Measurements from ENCODE around the gene IER3.

IER3 gene

DNA sequence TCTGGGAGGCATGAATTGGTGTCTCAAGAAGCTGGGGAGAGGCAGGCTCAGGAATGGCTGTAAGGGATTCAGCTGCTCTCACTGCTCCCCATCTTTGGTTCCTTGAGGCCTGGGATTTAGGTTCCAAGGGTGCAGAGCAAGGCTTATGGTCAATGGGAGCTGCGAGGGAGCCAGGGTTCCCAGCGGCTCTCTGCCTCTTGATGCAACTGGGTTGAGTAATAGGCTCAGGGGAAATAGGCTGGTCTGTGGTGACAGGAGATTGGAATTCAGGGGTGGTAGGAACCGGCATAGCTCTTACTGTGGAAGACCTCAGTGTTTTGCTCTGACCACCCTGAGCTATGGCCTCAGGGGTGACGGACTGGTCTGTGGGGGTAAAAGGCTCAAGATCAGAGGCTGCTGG, 40.5 kb downstream of the IER3 start:
- DNase-seq (ENCODE audit: low spot score), result no peak

DNA sequence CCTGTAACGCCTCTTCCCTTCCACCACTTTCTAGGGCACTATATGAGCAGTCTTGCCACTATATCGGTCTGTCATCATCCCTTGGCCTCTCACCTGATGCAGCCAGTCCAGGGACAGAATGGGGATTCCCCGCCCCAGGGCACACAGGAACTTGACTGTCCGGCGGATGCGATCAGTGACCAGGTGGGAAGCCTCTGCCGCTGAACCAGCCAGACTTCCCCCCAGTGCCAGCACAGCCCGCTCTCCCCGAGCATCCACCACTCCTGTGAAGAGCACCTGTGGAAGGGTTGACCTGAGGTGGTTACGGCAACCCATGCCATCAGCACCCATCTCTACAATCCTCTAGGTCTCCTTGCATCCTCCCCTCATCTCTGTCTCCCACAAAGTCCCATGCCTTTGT, 41.3 kb downstream of the IER3 start:
- no peak for DNase-seq (ENCODE audit: low spot score)

DNA sequence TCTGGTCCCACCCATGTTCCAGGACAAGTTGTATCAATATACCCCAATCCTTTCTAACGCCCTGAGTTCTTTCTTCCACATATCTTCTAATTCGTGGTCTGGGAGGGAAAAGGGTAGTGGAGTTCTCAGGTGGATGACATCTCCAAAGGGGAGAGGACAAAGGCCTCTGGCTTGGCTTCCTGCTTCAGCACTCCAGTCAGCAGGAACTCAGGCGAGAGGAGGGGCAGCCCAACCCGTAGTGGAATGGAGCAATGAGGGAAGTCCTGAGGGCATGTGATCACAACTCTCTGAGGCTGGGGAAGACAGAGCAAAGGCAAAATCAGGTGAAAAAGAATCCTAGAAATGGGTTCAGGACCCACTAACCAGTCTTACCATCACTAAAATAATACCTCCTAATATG, 44.0 kb downstream of the IER3 start:
- no peak for DNase-seq (ENCODE audit: low spot score)

DNA sequence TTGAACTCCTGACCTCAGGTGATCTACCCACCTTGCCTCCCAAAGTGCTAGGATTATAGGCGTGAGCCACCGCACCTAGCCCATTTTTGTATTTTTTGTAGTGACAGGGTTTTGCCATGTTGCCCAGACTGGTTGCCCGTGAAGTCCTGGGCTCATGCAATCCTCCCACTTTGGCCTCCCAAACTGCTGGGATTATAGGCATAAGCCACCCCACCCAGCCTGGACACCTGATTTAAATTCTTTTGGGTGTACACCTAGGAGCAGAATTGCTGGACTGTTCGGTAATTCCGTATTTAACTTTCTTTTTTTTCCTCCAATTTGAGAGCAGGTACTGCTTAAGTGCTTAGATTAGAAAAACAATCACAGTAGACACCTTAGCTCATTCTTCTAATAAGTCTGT, 47.9 kb downstream of the IER3 start:
- DNase-seq (ENCODE audit: low spot score), result no peak
